HCT116 (cell line): ENCODE measurements around the gene BAD. TPM values are rescaled to one million over a fixed set of nuclear protein-coding genes. Genes with fewer than 3 reads are reported as not detected.
A peak's percentile ranks its signal among the peaks of the same experiment; 100 is the strongest.

Source experiments
- ATAC-seq: fragments of 200-7000 bp; cut with Tn5 transposase; 2 replicates; pipeline ENCODE4 v1.9.1; 2020; ENCODE audit warnings: mild to moderate bottlenecking, moderate library complexity
- BruUV-seq: library from RNA; stranded (reverse); fragments of 400-500 nt; replicated peaks from 2 replicates; lab custom pipeline; 2021; lab: Mats Ljungman, UMichigan
- CTCF ChIA-PET: fragments of 300-600 bp; sonication (Branson Sonifier 250); formaldehyde crosslinking; loops from one replicate; lab custom pipeline; 2021; ENCODE audit warnings: antibody characterized with exemption; lab: Charles Lee
- POLR2A ChIA-PET: fragments of 300-600, 350-600 bp; sonication (Branson Sonifier 250); formaldehyde crosslinking; loops from one replicate; lab custom pipeline; 2021; ENCODE audit warnings: antibody characterized with exemption; lab: Charles Lee
- RAD21 ChIA-PET, 2 experiments: fragments of 300-600 bp; sonication (Branson Sonifier 250); formaldehyde crosslinking; loops; one replicate each; lab custom pipeline; 2023; ENCODE audit warnings: low total read pairs in 2 of 2; ENCODE audit not compliant: uncharacterized antibody in 2 of 2, unreplicated experiment in 2 of 2, low non-redundant PET in 1 of 2; lab: Charles Lee
- DNase-seq: peaks from one replicate; pipeline ENCODE4 v3.0.0-alpha.2; 2010; ENCODE audit warnings: low read depth, low spot score
- H2AFZ ChIP-seq: fragments of 200-600 bp; shearing (Covaris generic), sonication (generic); 2 replicates; pipeline ENCODE4 v1.6.1; 2017; ENCODE audit warnings: low read depth, mixed run types, mixed read lengths, antibody characterized with exemption, low read length; ENCODE audit not compliant: poor library complexity, severe bottlenecking
- H3K27ac ChIP-seq: 2 replicates; pipeline ENCODE4 v1.5.1; 2012; ENCODE audit warnings: low read depth, low read length
- H3K27me3 ChIP-seq: fragments of 200-600 bp; sonication (generic); 2 replicates; pipeline ENCODE4 v1.6.1; 2016; ENCODE audit warnings: mixed run types, low read length, mixed read lengths; ENCODE audit not compliant: insufficient read depth
- H3K36me3 ChIP-seq, 2 experiments: fragments of 200-500 bp in 1 of 2; fragments of 200-600 bp in 1 of 2; sonication (Bioruptor generic) in 1 of 2; sonication (generic) in 1 of 2; 2 replicates each; pipeline versions ENCODE4 v1.5.1 to v1.6.1; 2014 to 2016; ENCODE audit warnings: low read length in 2 of 2, inconsistent platforms in 1 of 2, mixed read lengths in 1 of 2, mixed run types in 1 of 2; ENCODE audit not compliant: insufficient read depth in 2 of 2, control insufficient read depth in 1 of 2
- H3K4me1 ChIP-seq, 2 experiments: fragments of 200-600 bp in 1 of 2; sonication (generic) in 1 of 2; 2 replicates each; pipeline versions ENCODE4 v1.5.1 to v1.6.1; 2012 to 2017; ENCODE audit warnings: low read length in 2 of 2, inconsistent platforms in 1 of 2, mild to moderate bottlenecking in 1 of 2, mixed read lengths in 1 of 2, mixed run types in 1 of 2, moderate library complexity in 1 of 2; ENCODE audit not compliant: insufficient read depth in 2 of 2, control insufficient read depth in 1 of 2
- H3K4me2 ChIP-seq: fragments of 200-600 bp; sonication (generic); 2 replicates; pipeline ENCODE4 v1.6.1; 2017; ENCODE audit warnings: mixed run types, low read length, mixed read lengths
- H3K4me3 ChIP-seq, 2 experiments: fragments of 200-600 bp in 1 of 2; sonication (generic) in 1 of 2; replicated peaks in 1 of 2; 2 replicates each; pipeline ENCODE4 v1.5.1; 2011 to 2016; ENCODE audit warnings: low read length in 2 of 2, control low read depth in 1 of 2, low read depth in 1 of 2, mild to moderate bottlenecking in 1 of 2, mixed read lengths in 1 of 2, mixed run types in 1 of 2
- H3K79me2 ChIP-seq: fragments of 200-600 bp; sonication (generic); 2 replicates; pipeline ENCODE4 v1.6.1; 2017; ENCODE audit warnings: mild to moderate bottlenecking, mixed run types, low read length, moderate library complexity, mixed read lengths; ENCODE audit not compliant: insufficient read depth
- H3K9ac ChIP-seq: fragments of 200-600 bp; sonication (generic); 2 replicates; pipeline ENCODE4 v1.6.1; 2016; ENCODE audit warnings: low read length, mixed read lengths
- H3K9me2 ChIP-seq: fragments of 200-600 bp; sonication (generic), shearing (Covaris generic); 2 replicates; pipeline ENCODE4 v1.6.1; 2017; ENCODE audit warnings: mixed run types, mild to moderate bottlenecking, moderate library complexity; ENCODE audit not compliant: insufficient read depth
- H3K9me3 ChIP-seq, 2 experiments: fragments of 200-500 bp in 1 of 2; fragments of 200-600 bp in 1 of 2; sonication (Bioruptor generic) in 1 of 2; sonication (generic) in 1 of 2; 2 replicates each; pipeline ENCODE4 v1.6.1; 2014 to 2017; ENCODE audit warnings: low read length in 2 of 2, mixed read lengths in 2 of 2, inconsistent platforms in 1 of 2, low read depth in 1 of 2, mild to moderate bottlenecking in 1 of 2, mixed run types in 1 of 2, moderate library complexity in 1 of 2; ENCODE audit not compliant: control insufficient read depth in 1 of 2, insufficient read depth in 1 of 2
- H4K20me1 ChIP-seq: fragments of 200-600 bp; sonication (generic), shearing (Covaris generic); 2 replicates; pipeline ENCODE4 v1.6.1; 2017; ENCODE audit warnings: mixed run types, mild to moderate bottlenecking, moderate library complexity; ENCODE audit not compliant: insufficient read depth
- CBX3 ChIP-seq: IDR thresholded peaks from 2 replicates; pipeline ENCODE4 v1.6.1; 2012; ENCODE audit warnings: low read depth
- CTCF ChIP-seq, 3 experiments: fragments of 200-600 bp in 1 of 3; sonication (generic) in 1 of 3; IDR thresholded peaks in 2 of 3; conservative IDR thresholded peaks in 1 of 3; 2 replicates each; pipeline ENCODE4 v1.5.1; 2012 to 2017; ENCODE audit warnings: low read depth in 2 of 3, low read length in 2 of 3, antibody characterized with exemption in 1 of 3, borderline replicate concordance in 1 of 3, control low read depth in 1 of 3, mild to moderate bottlenecking in 1 of 3, mixed read lengths in 1 of 3, mixed run types in 1 of 3, moderate library complexity in 1 of 3; ENCODE audit not compliant: insufficient read depth in 1 of 3
- EGR1 ChIP-seq: IDR thresholded peaks from 2 replicates; pipeline ENCODE4 v1.6.1; 2012; ENCODE audit warnings: low read depth
- MAX ChIP-seq: IDR thresholded peaks from 2 replicates; pipeline ENCODE4 v1.6.1; 2012
- POLR2A ChIP-seq: IDR thresholded peaks from 2 replicates; pipeline ENCODE4 v1.7.0; 2011; ENCODE audit warnings: borderline replicate concordance; ENCODE audit not compliant: insufficient read depth, insufficient read length; ENCODE audit errors: extremely low read depth
- POLR2AphosphoS5 ChIP-seq: IDR thresholded peaks from 2 replicates; pipeline ENCODE4 v1.6.1; 2011; ENCODE audit warnings: mild to moderate bottlenecking, low read depth, low read length, moderate library complexity
- SP1 ChIP-seq: IDR thresholded peaks from 2 replicates; pipeline ENCODE4 v1.6.1; 2012; ENCODE audit warnings: low read depth
- TCF7L2 ChIP-seq: IDR thresholded peaks from 2 replicates; pipeline ENCODE4 v1.7.0; 2011; ENCODE audit warnings: borderline replicate concordance, inconsistent platforms; ENCODE audit not compliant: insufficient read depth, insufficient read length; ENCODE audit errors: extremely low read depth
- ZBTB33 ChIP-seq: IDR thresholded peaks from 2 replicates; pipeline ENCODE4 v1.6.1; 2011; ENCODE audit warnings: mild to moderate bottlenecking, low read length, moderate library complexity; ENCODE audit not compliant: insufficient replicate concordance; ENCODE audit errors: extremely low read depth
- ZFX ChIP-seq: fragments of 450-650 bp; IDR thresholded peaks from 2 replicates; pipeline ENCODE4 v1.6.1; 2017
- ZNF274 ChIP-seq: fragments of 200-500 bp; sonication (Bioruptor generic); IDR thresholded peaks from 2 replicates; pipeline ENCODE4 v1.6.1; 2014; ENCODE audit warnings: mild to moderate bottlenecking, low read depth, low read length, inconsistent platforms
- intact Hi-C: fragments of 100-400 bp; cut with micrococcal nuclease; formaldehyde crosslinking; loops from 2 replicates; pipeline ENCODE4 v1.10.0; 2022
- total RNA-seq: library from RNA; stranded (reverse); gene quantifications from one replicate; pipeline ENCODE4 v1.2.1, GENCODE V29; 2021; ENCODE audit not compliant: unreplicated experiment

BAD gene
- total RNA-seq, 1 experiment from 2014 or later, result 51.9 TPM

- H3K79me2 ChIP-seq, result no peaks in the 10 kb centered on the region
Measured at GRCh38 chr11:64333556-64333955, 49.1 kb upstream of the BAD start.

GRCh38 chr11:64331569-64332371, 47.3 kb upstream of the BAD start:
- Histone ChIP-seq H3K27me3 (no peaks in the 10 kb centered on the region), H3K4me3 (peak overlapping the region; percentile 19 to 37), H3K9ac (peak overlapping the region; percentile 62), H4K20me1 (no peaks in the 10 kb centered on the region), H3K4me2 (peak overlapping the region; percentile 78), H3K79me2 (no peaks in the 10 kb centered on the region), H2AFZ (peak overlapping the region; percentile 38), H3K4me1 (peaks cover 29 to 53% of the 10 kb centered on the region in 2 experiments), H3K27ac (peak overlapping the region; percentile 68), H3K36me3 (no peaks in the 10 kb centered on the region)
- RAD21 ChIA-PET, result interaction anchor here (0.6 to 1.8 kb wide), 10 partner anchors 8 to 321 kb away, joined by 3 to 14 read pairs (median 4); partner anchors contain the start of genes PRDX5 (in 2 of the 2) and TRMT112 (in 1 of the 2)
- DNase-seq, result peak; percentile 83
- POLR2A ChIA-PET, result interaction anchor here (0.6 to 5.9 kb wide), 15 partner anchors 8 to 1490 kb away, joined by 3 to 77 read pairs (median 4); partner anchors contain the start of genes PRDX5, STIP1 and TRMT112
- intact Hi-C loops, result loop anchor here (1.0 kb wide), 1 partner anchor 14 kb away; the partner anchor contains the start of gene TRMT112
- ATAC-seq, result peak; percentile 74
- TF ChIP-seq ZFX (peak; percentile 45; the same call in 1 of the 2 replicates), ZNF274 (no peak), MAX (no peak), POLR2A (peak; percentile 43), ZBTB33 (no peak), POLR2AphosphoS5 (peak; percentile 66), CTCF (IDR thresholded peaks at IDR 0.05 in 2 of 3, conservative IDR thresholded peaks at IDR 0.05 in 1 of 3; ENCODE audit: borderline replicate concordance in 1 of 3, insufficient read depth in 1 of 3, low read depth in 2 of 3, low read length in 2 of 3) (peak in 2 of 3 experiments; percentile 74 to 89; a peak in 4 of 6 replicates), CBX3 (no peak), TCF7L2 (peak; percentile 54), EGR1 (no peak)
- TF ChIP-seq, all 23 proteins: peak for 5
- no TSS peak for BruUV-seq
- no peaks in the 10 kb centered on the region for H3K9me3 ChIP-seq
- CTCF ChIA-PET, result interaction anchor here (0.6 to 3.9 kb wide), 13 partner anchors 9 to 127 kb away, joined by 3 to 46 read pairs (median 5); partner anchors contain the start of genes BAD, CCDC88B, ESRRA and FKBP2
- H3K9me2 ChIP-seq, result no peaks in the 10 kb centered on the region

More at GRCh38 chr11:64333556-64333955, 49.1 kb upstream of the BAD start:
- Histone ChIP-seq H3K4me2 (no peak overlapping the region), H3K9ac (no peak overlapping the region), H4K20me1 (no peaks in the 10 kb centered on the region), H3K27me3 (no peaks in the 10 kb centered on the region), H3K27ac (no peak overlapping the region), H2AFZ (no peak overlapping the region), H3K4me3 (no peak overlapping the region), H3K9me3 (no peaks in the 10 kb centered on the region), H3K36me3 (no peaks in the 10 kb centered on the region), H3K9me2 (no peaks in the 10 kb centered on the region), H3K4me1 (peaks cover 29 to 53% of the 10 kb centered on the region in 2 experiments)
- no TSS peak for BruUV-seq
- no peak for ATAC-seq
- DNase-seq, result no peak
- POLR2A ChIA-PET, result interaction anchor here (2.6 to 5.9 kb wide), 2 partner anchors 9 to 16 kb away, joined by 8 to 77 read pairs; partner anchors contain the start of genes PRDX5 and TRMT112
- CTCF ChIA-PET, result interaction anchor here (0.8 to 3.9 kb wide), 5 partner anchors 9 to 29 kb away, joined by 5 to 46 read pairs (median 16); partner anchors contain the start of genes ESRRA, PRDX5 and TRMT112
- intact Hi-C loops, result no loop called here
- RAD21 ChIA-PET, result interaction anchor here in 1 of 2 experiments (1.1 kb wide), 1 partner anchor 16 kb away, joined by 3 read pairs; the partner anchor contains the start of gene PRDX5
- TF ChIP-seq SP1, result no peak
- no peak for TF ChIP-seq EGR1
